T-helper 2 cell (primary cell): Measurements from ENCODE around the gene ALDH2.
"Not testable (repeated sequence)": the region's sequence is repeated elsewhere in the genome, so short reads cannot be mapped to it uniquely, and the experiment has no call there.

Experiments used
- DNase-seq, 5 experiments: peaks; one replicate each; pipeline versions ENCODE4 v3.0.0 to v3.0.0-alpha.2; 2012 to 2022
- total RNA-seq, 2 donors: gene quantifications; one replicate each; lab custom pipeline; 2026; lab: John Stamatoyannopoulos, UW

Gene ALDH2
- total RNA-seq, result 0.31 to 0.54 reads per million in 2 donors

DNA sequence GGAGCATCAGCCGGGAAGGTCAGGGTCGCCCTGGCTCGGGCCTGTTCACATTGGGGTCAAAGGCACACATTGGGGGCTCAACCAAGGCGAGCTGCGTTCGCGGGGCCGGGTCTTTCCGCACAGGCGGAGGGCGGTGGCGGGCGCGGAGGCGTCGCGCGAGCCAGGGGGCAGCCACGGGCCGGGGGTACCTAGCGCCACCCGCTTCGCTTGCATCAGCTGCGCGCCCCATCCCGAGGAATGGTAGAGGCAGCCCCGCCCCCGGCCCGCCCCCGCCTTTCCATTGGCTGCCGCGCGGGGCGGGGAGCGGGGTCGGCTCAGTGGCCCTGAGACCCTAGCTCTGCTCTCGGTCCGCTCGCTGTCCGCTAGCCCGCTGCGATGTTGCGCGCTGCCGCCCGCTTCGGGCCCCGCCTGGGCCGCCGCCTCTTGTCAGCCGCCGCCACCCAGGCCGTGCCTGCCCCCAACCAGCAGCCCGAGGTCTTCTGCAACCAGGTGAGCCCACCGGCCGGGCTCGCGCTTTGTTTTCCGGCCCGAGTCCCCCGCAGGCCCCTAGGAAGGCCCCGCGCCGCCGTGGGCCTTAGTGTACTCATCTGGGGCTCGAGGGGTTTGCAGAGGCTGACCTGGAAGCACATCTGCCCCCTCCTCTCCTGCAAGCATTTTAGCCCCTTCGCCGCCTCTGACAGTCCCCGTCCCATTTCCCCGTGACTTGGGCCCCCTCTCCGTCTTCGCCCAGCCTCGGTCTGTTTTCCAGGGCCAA is at the start of gene ALDH2:
ALDH2 (plus strand) TSS at position 326 of the 754 bp plus-strand sequence; CDS start at position 376, 50 bp downstream.
- DNase-seq, result peak in 2 of 5 experiments; percentile 6 to 12

DNA sequence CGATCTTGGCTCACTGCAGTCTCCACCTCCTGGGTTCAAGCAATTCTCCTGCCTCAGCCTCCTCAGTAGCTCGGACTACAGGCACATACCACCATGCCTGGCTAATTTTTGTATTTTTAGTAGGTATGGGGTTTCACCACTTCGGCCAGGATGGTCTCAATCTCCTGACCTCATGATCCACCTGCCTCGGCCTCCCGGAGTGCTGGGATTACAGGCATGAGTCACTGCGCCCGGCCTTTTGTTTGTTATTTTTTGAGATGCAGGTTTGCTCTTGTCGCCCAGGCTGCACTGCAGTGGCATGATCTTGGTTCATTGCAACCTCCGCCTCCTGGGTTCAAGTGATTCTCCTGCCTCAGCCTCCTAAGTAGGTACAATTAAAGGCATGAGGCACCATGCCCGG is 47.4 kb upstream of the ALDH2 start:
- DNase-seq, result not testable (repeated sequence)

DNA sequence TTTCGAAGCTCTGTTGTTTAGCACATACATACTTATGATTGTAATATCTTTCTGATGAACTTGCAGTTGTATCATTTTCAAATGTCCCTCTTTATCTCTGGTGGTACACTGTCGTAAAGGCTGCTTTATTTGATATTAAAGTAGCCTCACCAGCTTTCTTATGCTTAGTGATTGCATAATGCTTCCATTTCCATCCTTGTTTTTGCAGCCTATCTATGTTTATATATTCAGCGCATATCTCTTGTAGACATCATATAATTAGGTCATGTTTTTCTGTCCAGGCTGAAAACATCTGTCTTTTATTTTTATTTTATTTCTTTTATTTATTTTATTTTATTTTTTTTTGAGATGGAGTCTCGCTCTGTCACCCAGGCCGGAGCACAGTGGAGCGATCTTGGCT is 46.3 kb upstream of the ALDH2 start:
- no peak for DNase-seq

DNA sequence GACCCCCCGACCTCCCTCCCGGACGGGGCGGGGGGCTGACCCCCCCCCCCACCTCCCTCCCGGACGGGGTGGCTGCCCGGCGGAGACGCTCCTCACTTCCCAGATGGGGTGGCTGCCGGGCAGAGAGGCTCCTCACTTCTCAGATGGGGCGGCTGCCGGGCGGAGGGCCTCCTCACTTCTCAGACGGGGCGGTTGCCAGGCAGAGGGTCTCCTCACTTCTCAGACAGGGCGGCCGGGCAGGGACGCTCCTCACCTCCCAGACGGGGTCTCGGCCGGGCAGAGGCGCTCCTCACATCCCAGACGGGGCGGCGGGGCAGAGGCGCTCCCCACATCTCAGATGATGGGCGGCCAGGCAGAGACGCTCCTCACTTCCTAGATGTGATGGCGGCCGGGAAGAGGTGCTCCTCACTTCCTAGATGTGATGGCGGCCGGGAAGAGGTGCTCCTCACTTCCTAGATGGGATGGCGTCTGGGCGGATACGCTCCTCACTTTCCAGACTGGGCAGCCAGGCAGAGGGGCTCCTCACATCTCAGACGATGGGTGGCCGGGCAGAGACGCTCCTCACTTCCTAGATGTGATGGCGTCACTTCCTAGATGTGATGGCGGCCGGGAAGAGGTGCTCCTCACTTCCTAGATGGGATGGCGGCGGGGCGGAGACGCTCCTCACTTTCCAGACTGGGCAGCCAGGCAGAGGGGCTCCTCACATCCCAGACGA is 42.9 kb upstream of the ALDH2 start:
- DNase-seq, result not testable (repeated sequence)

DNA sequence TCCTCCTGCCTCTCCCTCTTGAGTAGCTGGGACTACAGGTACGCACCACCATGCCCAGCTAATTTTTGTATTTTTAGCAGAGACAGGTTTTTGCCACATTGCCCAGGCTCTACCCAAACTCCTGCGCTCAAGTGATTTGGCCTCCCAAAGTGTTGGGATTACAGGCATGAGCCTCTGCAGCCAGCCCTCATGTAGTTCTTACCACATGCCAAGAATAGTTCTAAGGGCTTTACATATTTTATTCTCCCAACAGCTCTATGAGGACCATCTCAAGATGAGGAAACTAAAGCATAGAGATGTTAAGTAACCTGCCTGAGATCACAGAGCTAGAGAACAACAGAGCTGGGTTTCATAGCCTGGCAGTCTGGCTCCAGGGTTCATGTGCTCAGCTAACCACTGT is 37.9 kb upstream of the ALDH2 start:
- no peak for DNase-seq

DNA sequence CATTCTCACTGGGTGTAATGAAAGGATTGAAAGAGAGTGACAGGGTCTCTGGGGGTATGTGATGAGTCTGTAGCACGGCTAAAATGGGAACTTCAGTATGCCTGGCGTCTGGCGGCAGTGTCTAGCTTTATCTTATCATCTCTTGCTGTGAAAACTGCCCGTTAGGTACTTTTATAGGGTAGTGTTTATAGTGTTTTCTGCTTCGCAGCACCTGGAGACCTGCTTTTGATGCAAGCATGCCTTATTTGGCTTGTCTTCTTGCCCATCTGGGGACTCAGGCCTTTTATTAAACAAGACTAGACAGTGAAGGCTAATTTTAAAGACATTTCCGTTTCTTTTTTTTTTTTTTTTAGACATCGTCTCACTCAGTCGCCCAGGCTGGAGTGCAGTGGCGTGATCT is 36.3 kb upstream of the ALDH2 start:
- DNase-seq, result no peak

DNA sequence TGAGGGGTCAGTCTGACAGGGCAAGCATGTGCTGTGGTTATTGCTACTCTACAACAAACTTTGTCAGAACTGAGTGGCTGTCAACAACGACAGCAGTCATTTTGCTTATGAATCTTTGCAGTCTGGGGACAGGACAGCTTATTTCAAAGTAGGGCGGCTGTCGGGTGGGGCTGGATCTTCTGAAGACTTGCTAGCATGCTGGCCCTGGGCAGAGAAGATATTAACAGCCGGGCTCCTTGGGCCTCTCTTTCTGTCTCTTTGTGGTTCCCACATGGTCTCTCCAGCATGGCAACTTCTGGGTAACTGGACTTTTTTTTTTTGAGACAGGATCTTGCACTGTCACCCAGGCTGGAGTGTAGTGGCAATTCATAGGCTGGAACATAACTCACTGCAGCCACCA is 33.9 kb upstream of the ALDH2 start:
- no peak for DNase-seq

DNA sequence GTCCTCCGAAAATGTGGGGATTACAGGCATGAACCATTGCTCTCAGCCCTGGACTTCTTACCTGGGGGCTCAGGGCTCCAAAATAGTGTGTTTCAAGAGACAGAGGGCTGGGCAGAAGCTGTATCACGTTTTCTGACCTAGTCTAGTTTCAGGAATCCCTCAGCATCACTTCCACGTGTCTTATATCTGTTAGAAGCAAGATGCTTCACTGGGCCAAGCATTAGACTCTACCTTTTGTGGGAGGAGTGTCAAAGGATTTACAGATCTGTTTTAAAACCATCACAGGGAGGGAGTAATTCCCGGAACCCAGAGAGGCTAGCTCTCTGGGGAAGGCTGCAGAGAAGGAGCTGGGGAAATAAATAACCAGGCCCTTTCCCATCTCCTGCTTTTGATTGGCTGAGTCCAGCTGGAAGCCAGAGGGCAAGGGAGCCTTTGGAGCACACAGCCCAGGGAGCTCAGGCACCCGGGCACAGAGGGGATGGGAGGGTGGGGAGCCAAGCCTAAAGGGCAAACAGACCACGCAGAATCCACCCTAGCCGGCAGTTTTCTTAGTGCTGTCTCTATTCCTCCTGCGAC is 33.3 kb upstream of the ALDH2 start:
- no peak for DNase-seq

DNA sequence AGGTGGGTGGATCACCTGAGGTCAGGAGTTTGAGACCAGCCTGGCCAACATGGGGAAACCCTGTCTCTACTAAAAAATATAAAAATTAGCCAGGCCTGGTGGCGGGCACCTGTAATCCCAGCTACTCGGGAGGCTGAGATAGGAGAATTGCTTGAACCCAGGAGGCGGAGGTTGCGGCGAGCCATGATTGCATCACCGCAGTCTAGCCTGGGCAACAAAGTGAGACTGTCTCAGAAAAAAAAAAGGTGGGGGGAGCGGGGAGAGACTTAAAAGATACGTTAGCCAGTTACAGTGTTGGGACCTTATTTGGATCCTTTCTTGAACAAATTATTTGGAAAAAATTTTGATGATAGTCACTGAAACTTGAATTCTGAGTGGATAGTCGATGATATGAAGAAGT is 27.2 kb upstream of the ALDH2 start:
- DNase-seq, result not testable (repeated sequence)

DNA sequence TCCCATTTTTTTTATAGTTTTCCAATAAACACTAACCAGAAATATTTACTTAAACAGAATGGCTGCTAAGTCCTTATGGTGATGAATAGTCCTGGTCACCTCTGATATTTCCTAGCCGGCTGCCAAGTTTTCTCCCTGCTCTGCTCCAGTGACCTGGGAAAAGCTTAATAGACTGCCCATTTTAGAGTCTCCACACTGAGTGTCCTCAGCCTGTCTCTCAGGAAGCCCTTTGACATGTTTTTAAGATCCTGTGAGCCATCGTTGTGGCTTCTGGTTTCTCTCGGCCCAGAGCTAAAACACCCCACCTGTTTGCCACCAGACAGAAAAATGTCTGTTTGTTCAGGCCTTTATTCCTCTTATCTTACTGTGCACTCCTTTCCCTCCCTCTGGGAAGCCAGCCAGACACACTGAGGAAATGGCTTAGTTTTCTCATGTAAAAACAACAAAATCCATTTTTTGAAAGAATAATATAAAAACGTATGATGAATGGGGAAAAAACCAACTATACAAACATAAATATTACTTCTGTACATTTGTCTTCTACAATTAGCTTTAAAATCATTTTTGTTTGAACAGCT is 25.4 kb upstream of the ALDH2 start:
- no peak for DNase-seq

DNA sequence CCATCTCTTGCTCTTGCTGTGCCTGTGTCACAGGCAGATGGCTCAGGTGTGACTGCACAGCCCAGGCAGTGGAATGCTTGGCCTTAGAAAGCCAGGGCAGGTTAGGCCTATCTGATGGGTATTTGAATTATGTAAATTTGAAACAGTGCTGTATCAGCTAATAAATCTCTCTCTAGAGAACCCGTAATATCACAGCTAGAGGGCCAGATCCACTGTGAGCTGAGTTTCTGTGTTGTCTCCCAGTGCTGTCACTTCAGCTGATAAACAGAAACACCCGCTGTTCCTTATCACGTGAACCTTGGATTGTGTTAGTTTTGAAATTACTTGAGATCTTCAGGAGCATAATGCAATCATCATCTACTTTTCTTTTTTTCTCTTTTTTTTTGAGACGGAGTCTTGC is 21.5 kb upstream of the ALDH2 start:
- no peak for DNase-seq

DNA sequence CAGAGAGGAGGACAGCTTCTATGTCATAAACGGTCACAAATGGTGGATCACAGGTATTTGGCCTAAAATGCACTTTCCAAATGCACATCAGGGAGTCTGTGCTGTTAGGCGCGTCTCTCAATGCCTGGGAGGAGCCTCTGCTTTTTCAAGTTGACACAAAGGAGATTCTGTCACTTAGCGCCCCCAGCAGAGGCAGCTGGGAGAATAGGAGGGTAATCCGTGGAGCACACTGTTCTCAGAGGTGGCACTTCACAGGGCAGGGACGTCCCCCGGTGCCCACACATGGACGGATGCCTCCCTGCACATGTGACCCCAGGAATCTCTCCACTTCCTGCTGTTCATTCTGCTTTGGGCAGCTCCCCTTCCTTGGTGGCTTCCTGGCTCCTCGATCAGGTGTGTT is 19.4 kb upstream of the ALDH2 start:
- no peak for DNase-seq

DNA sequence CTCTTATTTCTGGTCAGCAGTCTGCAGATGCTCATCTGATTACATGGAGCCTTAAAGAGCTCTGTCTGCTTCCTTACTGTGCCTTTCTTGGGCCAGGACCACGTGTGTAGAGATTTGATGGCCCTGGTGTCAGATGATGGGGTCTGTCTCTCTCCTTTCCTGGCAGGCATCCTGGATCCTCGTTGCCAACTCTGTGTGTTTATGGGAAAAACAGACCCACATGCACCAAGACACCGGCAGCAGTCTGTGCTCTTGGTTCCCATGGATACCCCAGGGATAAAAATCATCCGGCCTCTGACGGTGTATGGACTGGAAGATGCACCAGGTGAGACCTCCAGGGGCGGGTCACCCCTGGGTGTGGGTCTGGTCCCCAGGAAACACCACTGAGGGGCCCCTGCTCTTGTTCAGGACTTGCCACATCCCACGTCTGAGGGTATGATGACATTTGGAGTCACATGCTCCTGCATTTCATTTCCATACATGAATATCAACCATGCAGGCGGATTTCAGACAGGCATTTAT is 18.5 kb upstream of the ALDH2 start:
- DNase-seq, result no peak

DNA sequence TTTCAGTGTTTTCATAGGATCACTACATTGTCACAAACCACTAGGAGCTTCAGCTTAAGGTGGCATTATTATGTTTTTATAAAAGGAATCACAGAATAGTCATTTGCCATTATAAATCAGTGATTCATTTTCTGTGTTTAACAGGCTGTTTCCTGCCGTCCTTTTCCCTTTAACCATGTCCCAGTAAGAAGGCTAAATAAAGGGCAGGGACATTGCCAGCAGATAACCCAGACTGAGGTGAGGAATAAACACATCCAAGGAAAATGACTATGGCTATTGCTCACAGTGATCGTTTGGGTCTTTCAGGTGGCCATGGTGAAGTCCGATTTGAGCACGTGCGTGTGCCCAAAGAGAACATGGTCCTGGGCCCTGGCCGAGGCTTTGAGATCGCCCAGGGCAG is 17.9 kb upstream of the ALDH2 start:
- no peak for DNase-seq

DNA sequence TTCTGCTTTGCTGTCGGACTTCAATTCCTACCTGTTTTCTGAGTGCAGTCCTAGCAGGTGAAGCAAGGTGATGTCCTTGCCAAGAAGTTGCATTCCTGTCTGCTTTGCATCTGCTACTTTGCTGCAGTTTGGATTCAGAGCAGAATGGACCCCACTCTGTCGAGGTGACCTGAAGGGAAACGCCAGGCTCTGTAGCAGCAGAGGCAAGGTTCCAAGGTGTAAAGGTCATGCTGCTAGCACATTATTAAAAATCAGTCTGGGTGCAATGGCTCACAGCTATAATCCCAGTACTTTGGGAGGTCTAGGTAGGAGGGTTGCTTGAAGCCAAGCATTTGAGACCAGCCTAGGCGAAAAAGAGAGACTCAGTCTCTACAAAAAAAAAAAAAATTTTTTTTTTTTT is 17.3 kb upstream of the ALDH2 start:
- DNase-seq, result no peak

DNA sequence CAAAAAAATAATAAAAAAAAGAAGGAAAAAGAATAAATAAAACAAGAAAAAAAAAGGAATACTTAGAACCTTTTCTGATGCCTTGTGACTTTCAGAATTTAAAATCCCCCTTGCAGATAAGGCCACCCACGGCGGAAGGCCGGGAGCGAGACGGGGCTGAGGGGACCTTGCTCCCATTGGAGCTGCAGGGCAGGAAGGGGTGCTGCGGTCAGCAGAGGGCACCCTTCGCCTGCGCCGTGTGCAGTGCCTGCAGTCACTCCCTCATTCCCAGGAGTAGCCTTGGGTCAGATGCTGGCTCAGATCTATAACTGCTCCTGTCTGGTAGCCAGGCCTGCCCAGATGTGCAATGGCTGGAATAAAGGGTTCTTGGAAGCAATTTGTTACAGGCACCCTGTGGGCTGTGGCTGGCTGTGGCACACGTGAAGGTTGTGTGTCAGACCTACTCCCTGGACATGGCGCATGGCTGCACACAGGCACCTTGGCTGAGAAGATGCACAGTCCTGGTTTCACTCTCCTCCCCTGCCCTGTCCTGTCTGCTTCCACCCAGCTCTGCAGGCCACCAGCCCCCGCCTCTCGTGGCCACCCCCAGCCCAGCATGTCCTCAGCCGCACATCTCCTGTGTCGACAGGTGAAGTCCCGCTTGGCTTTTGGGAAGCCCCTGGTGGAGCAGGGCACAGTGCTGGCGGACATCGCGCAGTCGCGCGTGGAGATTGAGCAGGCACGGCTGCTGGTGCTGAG is 13.4 kb upstream of the ALDH2 start:
- DNase-seq, result no peak

DNA sequence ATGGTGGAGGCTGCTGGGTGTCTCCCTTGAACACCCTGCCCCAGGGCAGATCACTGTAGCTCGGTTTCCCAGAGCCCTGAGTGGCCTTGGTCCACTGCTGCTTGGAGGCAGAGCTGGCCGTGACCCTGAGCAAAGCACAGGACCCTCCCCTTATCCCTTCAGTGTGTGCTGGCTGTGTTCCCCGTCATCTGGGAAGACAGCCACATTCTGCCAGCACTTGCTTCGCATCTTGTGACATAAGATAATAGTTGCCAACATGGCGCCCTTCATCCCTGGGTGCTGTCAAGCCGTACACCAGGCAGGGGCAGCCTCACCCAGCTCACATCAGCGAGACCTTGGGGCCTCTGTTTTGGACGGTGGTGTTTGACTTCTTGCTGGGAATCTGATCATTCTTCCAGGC is 12.1 kb upstream of the ALDH2 start:
- no peak for DNase-seq

DNA sequence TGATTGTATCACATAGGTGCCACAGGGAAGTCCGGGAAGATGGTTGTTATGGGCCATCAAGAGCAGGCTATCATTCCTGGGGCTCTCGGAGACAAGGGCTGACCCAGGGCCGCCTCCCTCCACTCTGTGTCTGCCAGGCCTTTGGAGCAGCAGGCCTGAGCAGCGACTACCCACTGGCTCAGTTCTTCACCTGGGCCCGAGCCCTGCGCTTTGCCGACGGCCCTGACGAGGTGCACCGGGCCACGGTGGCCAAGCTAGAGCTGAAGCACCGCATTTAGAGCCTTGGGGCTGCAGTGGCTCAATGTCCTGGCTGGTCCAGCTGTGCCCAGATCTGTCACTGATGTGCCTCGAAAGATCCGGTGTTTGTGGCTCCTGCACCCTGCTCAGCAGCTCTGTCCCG is 10.5 kb upstream of the ALDH2 start:
- no peak for DNase-seq

DNA sequence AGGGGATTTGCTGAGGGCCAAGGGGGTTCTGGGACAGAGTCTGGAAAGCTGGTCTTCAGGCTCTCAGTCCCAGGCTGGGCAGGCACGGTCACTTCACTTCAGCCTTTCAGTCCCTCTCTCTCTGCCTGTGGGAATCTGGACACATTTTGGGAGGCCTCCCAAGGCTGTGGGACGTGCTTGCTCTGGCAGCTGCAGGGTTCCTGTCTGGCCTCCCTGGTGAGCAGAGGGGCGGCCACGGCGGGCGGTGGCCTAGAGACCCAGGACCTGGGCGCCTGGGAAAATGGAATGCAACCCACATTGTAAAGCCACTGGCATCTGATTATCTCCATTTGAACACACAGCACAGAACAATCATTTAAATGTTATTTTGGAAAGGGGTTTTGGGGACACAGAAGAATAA is 10.1 kb upstream of the ALDH2 start:
- DNase-seq, result no peak

DNA sequence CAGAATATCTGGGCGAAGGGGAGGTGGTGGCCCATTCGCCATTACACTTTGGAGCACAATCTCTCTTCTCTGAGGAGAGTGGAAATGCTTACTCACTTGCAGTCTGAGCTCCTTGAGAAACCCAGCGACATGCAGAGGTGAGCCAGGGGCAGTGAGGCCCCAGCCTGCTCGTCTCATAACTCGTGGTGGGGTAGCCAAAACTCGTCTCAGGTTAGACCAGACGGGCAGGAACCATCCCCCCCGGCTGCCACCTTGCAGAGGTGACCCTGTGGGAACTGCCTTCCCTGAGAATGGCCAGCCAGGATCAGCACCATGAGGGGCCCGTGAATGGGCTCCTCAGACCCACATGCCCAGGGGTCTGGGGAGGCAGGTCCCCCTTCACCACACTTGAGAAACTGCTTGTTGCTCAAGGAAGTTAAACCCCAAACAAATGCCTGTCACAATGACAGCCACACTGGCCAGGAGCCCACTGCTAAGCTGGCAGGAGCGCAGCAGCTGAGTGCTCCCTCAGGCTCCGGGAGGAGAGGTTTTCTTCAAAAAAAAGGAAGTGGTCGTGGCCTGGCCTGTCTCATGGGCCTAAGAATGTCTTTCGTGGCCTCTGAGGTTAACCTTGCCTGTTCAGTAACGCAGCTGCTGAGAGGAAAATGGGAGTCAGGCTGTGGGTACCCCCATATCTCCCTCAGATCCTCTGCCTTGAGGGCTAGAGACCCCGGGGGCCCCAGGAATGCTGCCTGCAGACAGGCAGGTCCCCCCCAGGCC is 9.2 kb upstream of the ALDH2 start:
- peak in 1 of 5 experiments; percentile 58 for DNase-seq

DNA sequence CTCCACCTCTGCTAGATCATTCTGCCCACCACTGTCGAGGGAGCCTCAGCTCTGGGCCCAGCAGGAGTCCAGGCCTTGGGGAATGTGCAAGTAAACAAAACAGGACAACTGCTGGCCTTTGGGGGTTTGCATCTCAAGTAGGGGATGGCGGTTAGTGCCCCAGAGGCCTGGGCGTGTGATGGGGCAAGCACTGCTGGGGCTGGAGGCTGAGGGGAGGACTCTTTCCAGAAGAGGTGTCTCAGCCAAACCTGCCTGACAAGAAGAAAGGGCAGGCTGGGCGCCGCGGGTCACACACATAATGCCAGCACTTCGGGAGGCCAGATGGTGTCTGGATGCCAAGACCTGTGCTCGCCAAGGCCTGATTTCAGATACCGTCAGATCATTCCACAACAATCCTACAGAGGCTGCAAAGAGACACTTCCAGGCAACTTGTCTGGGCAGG is 8.6 kb upstream of the ALDH2 start:
- no peak for DNase-seq

DNA sequence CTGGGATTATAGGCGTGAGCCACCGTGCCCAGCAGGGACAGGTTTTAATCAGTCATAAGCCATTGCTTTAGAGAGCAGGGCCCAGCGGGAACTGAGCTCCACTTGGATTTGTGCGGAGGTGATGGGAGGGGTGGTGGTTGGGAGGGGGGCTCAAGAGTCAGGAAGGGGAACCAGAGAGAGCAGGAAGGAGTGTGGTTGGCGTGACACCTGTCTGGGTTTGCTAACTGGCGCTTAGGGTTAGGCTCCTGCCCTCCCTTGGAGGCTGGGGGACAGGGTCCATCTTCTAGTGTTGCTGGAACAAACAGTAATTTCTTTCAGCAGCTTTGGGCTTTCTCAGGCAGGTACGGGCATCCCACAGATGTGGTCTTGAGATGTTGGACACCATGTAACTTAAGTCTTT is 7.5 kb upstream of the ALDH2 start:
- no peak for DNase-seq
